GM21360 (cell line): ENCODE results near the gene NLRP10.
"Not testable (repeated sequence)": the region's sequence is repeated elsewhere in the genome, so short reads cannot be mapped to it uniquely, and the experiment has no call there.

Experiments
- ATAC-seq: cut with Tn5 transposase; IDR thresholded peaks from one replicate; pipeline ENCODE4 v1.9.1; 2021; ENCODE audit warnings: mild to moderate bottlenecking, moderate library complexity; ENCODE audit not compliant: unreplicated experiment

NLRP10 gene, protein sequence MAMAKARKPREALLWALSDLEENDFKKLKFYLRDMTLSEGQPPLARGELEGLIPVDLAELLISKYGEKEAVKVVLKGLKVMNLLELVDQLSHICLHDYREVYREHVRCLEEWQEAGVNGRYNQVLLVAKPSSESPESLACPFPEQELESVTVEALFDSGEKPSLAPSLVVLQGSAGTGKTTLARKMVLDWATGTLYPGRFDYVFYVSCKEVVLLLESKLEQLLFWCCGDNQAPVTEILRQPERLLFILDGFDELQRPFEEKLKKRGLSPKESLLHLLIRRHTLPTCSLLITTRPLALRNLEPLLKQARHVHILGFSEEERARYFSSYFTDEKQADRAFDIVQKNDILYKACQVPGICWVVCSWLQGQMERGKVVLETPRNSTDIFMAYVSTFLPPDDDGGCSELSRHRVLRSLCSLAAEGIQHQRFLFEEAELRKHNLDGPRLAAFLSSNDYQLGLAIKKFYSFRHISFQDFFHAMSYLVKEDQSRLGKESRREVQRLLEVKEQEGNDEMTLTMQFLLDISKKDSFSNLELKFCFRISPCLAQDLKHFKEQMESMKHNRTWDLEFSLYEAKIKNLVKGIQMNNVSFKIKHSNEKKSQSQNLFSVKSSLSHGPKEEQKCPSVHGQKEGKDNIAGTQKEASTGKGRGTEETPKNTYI

DNA sequence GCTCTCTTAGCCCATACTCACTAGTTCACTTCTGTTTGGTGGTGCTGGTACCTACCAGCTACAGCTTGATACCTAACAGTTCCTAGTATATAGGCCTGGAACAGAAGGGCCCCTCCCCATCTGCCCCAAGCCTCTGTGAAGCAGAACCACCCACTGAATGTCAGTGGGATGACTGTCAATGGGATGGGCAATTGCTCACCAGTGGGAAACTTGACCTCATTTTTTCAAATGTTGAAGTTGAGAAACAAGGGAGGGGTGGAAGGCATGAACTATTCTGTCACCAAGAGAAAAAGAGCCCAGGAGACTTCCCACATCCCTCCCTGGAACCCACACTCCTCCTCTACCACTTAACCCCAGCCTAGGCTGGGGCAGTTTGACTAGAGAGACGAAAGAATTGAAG lies at the start of gene NLRP10:
NLRP10 (minus strand) TSS at position 62 of the 400 bp plus-strand sequence. CDS start 1,952 bp downstream, outside the sequence.
- no peak for ATAC-seq

GRCh38 chr11:8013833-8014232 lies 48.6 kb upstream of the NLRP10 start:
- no peak for ATAC-seq

GRCh38 chr11:8011981-8012444 lies 46.8 kb upstream of the NLRP10 start:
- ATAC-seq, result no peak

- no peak for ATAC-seq
These were observed 46.1 kb upstream of the NLRP10 start for GRCh38 chr11:8011371-8011770.

- ATAC-seq, result no peak
These were observed 44.6 kb upstream of the NLRP10 start for GRCh38 chr11:8009856-8010255.

- no peak for ATAC-seq
These were observed 43.0 kb upstream of the NLRP10 start for GRCh38 chr11:8008212-8008611.

DNA sequence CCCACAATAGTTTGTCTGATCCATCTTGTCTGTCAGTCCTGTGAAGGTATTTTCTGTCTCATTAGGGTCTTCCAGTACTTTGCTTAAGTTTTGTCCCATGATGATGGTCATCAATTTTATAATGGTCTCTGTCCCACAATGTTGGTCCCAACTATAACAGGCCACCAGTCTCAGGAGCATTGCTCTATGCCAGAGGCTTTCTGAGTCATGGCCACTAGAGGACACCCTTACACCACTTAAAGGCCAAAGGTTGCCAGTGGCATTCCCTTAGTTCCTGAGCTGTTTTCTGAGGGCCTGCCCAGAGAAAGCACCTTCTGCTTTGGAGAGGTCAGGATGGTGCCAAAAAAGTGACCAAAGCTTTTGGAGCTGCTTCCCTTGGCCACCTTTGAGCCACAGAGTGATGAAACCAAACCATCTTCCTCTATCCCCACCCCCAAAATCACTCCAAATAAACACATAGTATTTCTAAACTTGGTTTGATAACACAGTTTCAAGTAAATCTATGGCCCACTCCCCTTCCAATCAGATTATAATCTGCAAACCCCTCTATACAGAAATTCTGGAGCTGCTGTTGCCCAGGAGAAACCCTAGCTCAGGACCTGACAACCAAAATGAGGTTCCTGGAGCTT lies 41.2 kb upstream of the NLRP10 start:
- ATAC-seq, result peak; percentile 62

GRCh38 chr11:8005556-8005955 lies 40.3 kb upstream of the NLRP10 start:
- ATAC-seq, result no peak

GRCh38 chr11:8004008-8004407 lies 38.8 kb upstream of the NLRP10 start:
- no peak for ATAC-seq

- ATAC-seq, result no peak
These were observed 37.9 kb upstream of the NLRP10 start for GRCh38 chr11:8003187-8003586.

DNA sequence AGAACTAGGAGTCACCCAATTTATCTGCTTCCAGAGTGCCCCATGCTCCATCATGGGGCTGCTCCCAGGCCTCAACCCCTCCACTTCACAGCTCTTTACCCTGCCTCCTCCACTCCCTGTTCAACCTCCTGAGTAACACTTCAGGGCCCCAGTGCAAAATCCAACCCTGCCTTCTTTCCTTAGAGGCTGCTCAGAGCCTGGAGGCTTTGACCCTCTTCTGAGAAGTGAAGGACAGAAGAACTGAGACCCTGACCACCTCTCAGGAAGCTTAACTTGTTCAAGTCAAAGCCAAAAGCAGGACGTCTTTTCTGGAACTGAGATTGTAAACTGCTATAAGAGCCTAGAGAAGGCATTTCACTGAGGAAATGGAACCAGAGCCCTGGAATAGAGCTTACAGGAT lies 37.4 kb upstream of the NLRP10 start:
- ATAC-seq, result no peak

DNA sequence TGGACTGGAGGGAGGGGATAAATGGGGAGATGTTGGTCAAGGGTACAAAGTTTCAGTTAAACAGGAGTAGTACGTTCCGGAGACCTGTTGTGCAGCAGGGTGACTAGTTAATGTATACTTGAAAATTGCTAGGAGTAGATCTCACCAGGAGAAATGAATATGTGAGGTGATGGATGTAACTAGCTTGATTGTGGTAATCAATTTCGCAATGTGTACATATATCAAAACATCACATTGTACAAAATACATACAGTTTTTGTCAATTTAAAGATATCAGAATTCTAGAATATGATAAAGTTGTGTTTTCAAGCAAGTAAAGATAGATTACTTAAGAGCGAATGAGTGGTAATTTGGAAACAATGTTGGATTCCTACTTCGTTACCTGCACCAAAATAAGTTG lies 35.1 kb upstream of the NLRP10 start:
- no peak for ATAC-seq

DNA sequence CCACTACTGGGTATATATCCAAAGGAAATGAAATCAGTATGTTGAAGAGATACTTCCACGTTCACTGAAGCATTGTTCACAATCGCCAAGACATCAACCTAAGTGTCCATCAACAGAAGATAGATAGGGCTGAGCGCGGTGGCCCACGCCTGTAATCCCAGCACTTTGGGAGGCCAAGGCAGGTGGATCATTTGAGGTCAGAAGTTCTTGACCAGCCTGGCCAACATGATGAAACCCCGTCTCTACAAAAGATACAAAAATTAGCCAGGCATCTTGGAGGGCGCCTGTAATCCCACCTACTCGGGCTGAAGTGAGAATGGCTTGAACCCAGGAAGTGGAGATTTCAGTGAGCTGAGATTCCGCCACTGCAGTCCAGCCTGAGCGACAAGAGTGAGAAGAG lies 34.5 kb upstream of the NLRP10 start:
- ATAC-seq, result no peak

DNA sequence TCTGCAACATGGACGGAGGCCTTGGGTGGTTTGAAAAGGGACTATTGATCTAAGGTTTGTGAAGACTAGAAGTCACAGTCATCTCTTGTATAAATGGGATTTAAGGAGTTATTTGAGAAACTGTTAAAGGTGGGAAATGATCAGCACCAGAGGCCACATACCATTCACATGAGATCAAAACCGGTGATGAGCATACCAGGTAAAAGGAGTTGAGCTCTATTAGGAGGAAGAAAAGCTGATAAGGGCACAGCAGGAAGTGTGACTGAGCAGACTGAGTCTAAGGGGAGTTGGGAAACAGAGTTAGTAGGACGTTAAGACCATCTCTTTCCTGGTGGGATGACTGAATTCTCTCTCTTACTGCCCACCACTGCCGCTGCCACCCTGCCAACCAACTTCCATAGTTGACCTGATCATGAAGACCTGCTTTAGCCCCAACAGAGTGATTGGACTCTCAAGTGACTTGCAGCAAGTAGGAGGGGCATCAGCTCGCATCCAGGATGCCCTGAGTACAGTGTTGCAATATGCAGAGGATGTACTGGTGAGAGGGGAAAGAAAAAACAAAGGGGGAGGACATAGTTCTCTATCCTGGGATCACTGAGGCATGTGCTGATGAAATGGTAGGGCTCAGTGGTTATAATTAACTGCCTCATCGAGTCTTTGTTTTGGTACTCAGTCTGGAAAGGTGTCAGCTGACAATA lies 29.5 kb upstream of the NLRP10 start:
- no peak for ATAC-seq

- not testable (repeated sequence) for ATAC-seq
These were observed 22.3 kb upstream of the NLRP10 start for GRCh38 chr11:7987560-7987883.

DNA sequence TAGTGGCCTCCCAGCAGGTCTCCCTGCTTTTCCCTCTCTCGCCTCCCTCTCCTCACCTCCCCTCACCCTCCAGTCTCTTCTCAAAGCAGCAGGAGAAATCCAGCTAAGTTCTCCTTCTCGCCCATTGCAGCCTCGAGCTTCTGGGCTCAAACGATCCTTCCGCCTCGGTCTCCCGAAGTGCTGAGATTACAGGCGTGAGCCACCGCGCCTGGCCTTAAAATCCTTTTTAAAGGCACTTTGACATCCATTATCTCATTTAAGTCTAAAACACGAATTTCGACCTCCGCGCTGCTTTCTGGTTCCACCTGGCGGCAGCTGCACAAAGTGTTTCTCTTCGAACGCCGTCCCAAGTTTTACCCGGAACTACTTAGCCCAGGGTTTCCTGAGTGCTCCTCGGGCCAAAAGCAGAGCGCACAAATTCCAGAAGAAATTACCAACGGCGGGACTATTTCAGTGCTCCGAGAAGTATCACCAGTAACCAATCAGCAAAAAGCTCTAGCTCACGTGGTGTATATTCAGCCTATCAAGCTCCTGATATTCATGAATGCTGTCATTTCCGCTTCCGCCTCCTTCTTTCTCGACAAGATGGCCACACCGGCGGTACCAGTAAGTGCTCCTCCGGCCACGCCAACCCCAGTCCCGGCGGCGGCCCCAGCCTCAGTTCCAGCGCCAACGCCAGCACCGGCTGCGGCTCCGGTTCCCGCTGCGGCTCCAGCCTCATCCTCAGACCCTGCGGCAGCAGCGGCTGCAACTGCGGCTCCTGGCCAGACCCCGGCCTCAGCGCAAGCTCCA lies 21.7 kb upstream of the NLRP10 start, which contains the start of gene EIF3F:
EIF3F (plus strand) TSS at position 570 of the 792 bp plus-strand sequence; CDS start at position 586, 16 bp downstream.
- ATAC-seq, result peak; percentile 96

DNA sequence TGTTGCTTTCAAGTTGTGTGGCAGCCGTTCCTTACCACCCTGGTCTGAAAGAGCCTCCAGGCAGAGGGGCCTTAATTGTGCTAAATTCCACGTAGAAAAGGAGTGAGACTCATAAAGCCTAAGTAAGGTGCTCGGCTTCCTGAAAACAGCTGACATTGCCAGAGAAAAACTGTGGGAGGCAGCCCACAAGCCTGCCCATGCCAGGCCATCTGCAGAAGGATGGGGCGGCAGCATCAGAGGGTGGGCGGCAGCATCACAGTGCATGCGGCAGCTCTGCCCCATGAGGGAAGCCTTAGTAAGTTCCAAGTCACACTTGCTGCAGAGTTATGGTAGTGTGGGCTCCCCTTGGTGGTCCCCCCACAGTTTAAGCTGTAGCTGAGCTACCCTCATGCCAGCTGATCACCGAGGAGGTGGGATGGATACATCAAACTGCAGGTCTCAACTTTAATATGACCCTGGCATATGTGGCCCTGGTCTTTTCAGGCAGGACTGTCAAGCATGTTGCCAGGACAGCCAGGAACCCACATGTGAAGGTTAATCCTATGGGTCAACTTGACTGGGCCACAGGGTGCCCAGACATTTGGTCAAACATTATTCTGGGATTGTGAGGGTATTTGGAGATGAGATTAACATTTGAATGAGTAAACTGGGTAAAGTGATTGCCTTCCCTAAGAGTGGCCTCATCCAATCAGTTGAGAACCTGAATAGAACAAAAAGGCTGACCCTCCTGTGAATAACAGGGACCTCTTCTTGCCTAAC lies 18.8 kb upstream of the NLRP10 start:
- ATAC-seq, result no peak

GRCh38 chr11:7982582-7983119 lies 17.4 kb upstream of the NLRP10 start:
- ATAC-seq, result no peak

DNA sequence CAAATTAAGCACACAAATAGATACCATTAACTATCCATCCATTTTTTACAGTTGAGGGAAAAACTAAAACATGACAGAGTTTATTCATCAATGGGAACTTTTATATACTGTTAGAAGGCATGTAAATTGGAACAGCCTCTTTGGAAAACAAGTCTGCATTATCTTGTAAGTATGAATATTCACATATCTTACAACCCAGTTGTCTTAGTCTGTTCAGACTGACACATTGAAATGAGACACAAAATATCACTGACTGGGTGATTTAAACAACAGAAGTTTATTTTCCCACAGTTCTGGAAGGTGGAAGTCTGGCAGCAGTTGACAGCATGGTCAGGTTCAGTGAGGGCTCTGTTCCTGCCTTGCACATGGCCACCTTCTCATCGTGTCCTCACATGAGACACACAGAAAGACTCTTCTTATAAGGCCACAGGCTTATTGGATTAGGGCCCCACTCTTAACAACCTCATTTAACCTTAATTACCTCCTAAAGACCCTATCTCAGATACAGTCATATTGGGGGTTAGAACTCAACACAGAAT lies 16.4 kb upstream of the NLRP10 start:
- ATAC-seq, result no peak
